Panc1 (cell line): ENCODE data around the gene UQCR11. TPM values are rescaled to one million over a fixed set of nuclear protein-coding genes. Genes with fewer than 3 reads are reported as not detected.

Source experiments
- ATAC-seq: fragments of 200-7000 bp; cut with Tn5 transposase; 2 replicates; pipeline ENCODE4 v1.9.1; 2020; ENCODE audit warnings: mild to moderate bottlenecking, moderate library complexity
- BruUV-seq: library from RNA; stranded (reverse); fragments of 400-500 nt; replicated peaks from 2 replicates; lab custom pipeline; 2021; lab: Mats Ljungman, UMichigan
- CTCF ChIA-PET: fragments of 300-600 bp; sonication (Branson Sonifier 250); formaldehyde crosslinking; loops from one replicate; lab custom pipeline; 2022; ENCODE audit warnings: antibody characterized with exemption; lab: Charles Lee
- POLR2A ChIA-PET: fragments of 300-600 bp; sonication (Branson Sonifier 250); formaldehyde crosslinking; loops from one replicate; lab custom pipeline; 2022; ENCODE audit warnings: antibody characterized with exemption; lab: Charles Lee
- DNase-seq: peaks from one replicate; pipeline ENCODE4 v3.0.0-alpha.2; 2010; ENCODE audit warnings: low read depth, low spot score
- H3K27ac ChIP-seq: 2 replicates; pipeline ENCODE4 v1.5.1; 2011; ENCODE audit warnings: mild to moderate bottlenecking, low read length, inconsistent platforms
- H3K27me3 ChIP-seq: fragments of 200-500 bp; sonication (Bioruptor generic); 2 replicates; pipeline ENCODE4 v1.6.0; 2014; ENCODE audit warnings: low read length, inconsistent platforms; ENCODE audit not compliant: control insufficient read depth, insufficient read depth
- H3K36me3 ChIP-seq: fragments of 200-500 bp; sonication (Bioruptor generic); 2 replicates; pipeline ENCODE4 v1.5.1; 2014; ENCODE audit warnings: inconsistent platforms, mild to moderate bottlenecking, low read length, moderate library complexity; ENCODE audit not compliant: control insufficient read depth, insufficient read depth
- H3K4me1 ChIP-seq: 2 replicates; pipeline ENCODE4 v1.5.1; 2011; ENCODE audit warnings: inconsistent platforms, mild to moderate bottlenecking, low read length, moderate library complexity; ENCODE audit not compliant: control insufficient read depth, insufficient read depth
- H3K4me3 ChIP-seq, 2 experiments: 2 replicates each; pipeline ENCODE4 v1.5.1; 2011 to 2012; ENCODE audit warnings: low read depth in 2 of 2, low read length in 2 of 2, mild to moderate bottlenecking in 2 of 2, inconsistent platforms in 1 of 2, moderate library complexity in 1 of 2
- H3K9me3 ChIP-seq: fragments of 200-500 bp; sonication (Bioruptor generic); 2 replicates; pipeline ENCODE4 v1.5.1; 2014; ENCODE audit warnings: low read depth, mild to moderate bottlenecking, inconsistent platforms, low read length, moderate library complexity; ENCODE audit not compliant: control insufficient read depth, insufficient read depth
- CTCF ChIP-seq: fragments of 450-650 bp; IDR thresholded peaks from 2 replicates; pipeline ENCODE4 v1.5.1; 2017; ENCODE audit warnings: mild to moderate bottlenecking
- POLR2AphosphoS5 ChIP-seq: IDR thresholded peaks from 2 replicates; pipeline ENCODE4 v1.6.1; 2012; ENCODE audit warnings: mild to moderate bottlenecking, low read depth, low read length, moderate library complexity
- REST ChIP-seq, 2 experiments: IDR thresholded peaks; 2 replicates each; pipeline ENCODE4 v1.6.1; 2011 to 2012; ENCODE audit warnings: low read depth in 2 of 2, control low read depth in 1 of 2, low read length in 1 of 2, mild to moderate bottlenecking in 1 of 2, moderate library complexity in 1 of 2; ENCODE audit not compliant: insufficient read depth in 1 of 2
- SIN3A ChIP-seq: IDR thresholded peaks from 2 replicates; pipeline ENCODE4 v1.6.1; 2012; ENCODE audit warnings: low read depth, mild to moderate bottlenecking, low read length, moderate library complexity, borderline replicate concordance; ENCODE audit not compliant: insufficient read depth
- TCF7L2 ChIP-seq: IDR thresholded peaks from 2 replicates; pipeline ENCODE4 v1.6.1; 2011; ENCODE audit warnings: mild to moderate bottlenecking, low read depth, low read length, inconsistent platforms
- in situ Hi-C: cut with HindIII; loops from 2 replicates; pipeline ENCODE4 v1.10.0; 2016; ENCODE audit warnings: low sequenced_read_pairs, low pct_unique_long_range_greater_than_20kb
- intact Hi-C: fragments of 100-400 bp; cut with micrococcal nuclease; formaldehyde crosslinking; loops from one replicate; pipeline ENCODE4 v1.10.0; 2022; ENCODE audit not compliant: unreplicated experiment
- total RNA-seq: library from RNA; stranded (reverse); gene quantifications from one replicate; pipeline ENCODE4 v1.2.1, GENCODE V29; 2021; ENCODE audit not compliant: unreplicated experiment

The UQCR11 gene
- total RNA-seq, 1 experiment from 2014 or later: 300 TPM

GRCh38 chr19:1646659-1647453, 41.6 kb upstream of the UQCR11 start:
- no peak for ATAC-seq
- Histone ChIP-seq H3K36me3 (no peaks in the 10 kb centered on the region), H3K27me3 (no peaks in the 10 kb centered on the region), H3K4me3 (no peak overlapping the region), H3K9me3 (no peaks in the 10 kb centered on the region), H3K4me1 (peaks cover 4% of the 10 kb centered on the region), H3K27ac (no peak overlapping the region)
- CTCF ChIA-PET: no interaction called here
- in situ Hi-C loops: no loop called here
- TF ChIP-seq TCF7L2: no peak
- intact Hi-C loops: no loop called here
- DNase-seq: no peak
- POLR2A ChIA-PET: no interaction called here
- no TSS peak for BruUV-seq

- CTCF ChIA-PET: no interaction called here
- Histone ChIP-seq H3K4me1 (peaks cover 4% of the 10 kb centered on the region), H3K27me3 (no peaks in the 10 kb centered on the region), H3K9me3 (no peaks in the 10 kb centered on the region), H3K4me3 (no peak overlapping the region), H3K36me3 (no peaks in the 10 kb centered on the region), H3K27ac (no peak overlapping the region)
- BruUV-seq: no TSS peak
- in situ Hi-C loops (no loop called here), intact Hi-C loops (no loop called here)
- DNase-seq (no peak), ATAC-seq (no peak)
- TF ChIP-seq TCF7L2 (no peak), CTCF (no peak), SIN3A (no peak)
- POLR2A ChIA-PET: no interaction called here
Measured at GRCh38 chr19:1646149-1646548, 40.9 kb upstream of the UQCR11 start.

GRCh38 chr19:1645299-1645698, 40.0 kb upstream of the UQCR11 start:
- ATAC-seq: no peak
- Histone ChIP-seq H3K27me3 (no peaks in the 10 kb centered on the region), H3K36me3 (no peaks in the 10 kb centered on the region), H3K4me3 (no peak overlapping the region), H3K9me3 (no peaks in the 10 kb centered on the region), H3K27ac (no peak overlapping the region), H3K4me1 (peaks cover 1% of the 10 kb centered on the region)
- BruUV-seq: no TSS peak
- intact Hi-C loops: no loop called here
- POLR2A ChIA-PET: no interaction called here
- no peak for DNase-seq
- CTCF ChIA-PET: no interaction called here
- no peak for TF ChIP-seq POLR2AphosphoS5
- TF ChIP-seq SIN3A: no peak
- TF ChIP-seq REST (IDR thresholded peaks at IDR 0.05; ENCODE audit: insufficient read depth in 1 of 2, low read depth in 2 of 2, low read length in 1 of 2): no peak
- TF ChIP-seq TCF7L2: no peak
- TF ChIP-seq CTCF: no peak
- in situ Hi-C loops: no loop called here
